Mesendoderm (in vitro differentiated cells): ENCODE data around the gene KCNQ1.

Source experiments
- DNase-seq: peaks from one replicate; pipeline ENCODE4 v3.0.0; 2013
- H2AK5ac ChIP-seq: 2 replicates; pipeline ENCODE4 v1.6.1; 2013; ENCODE audit warnings: low read length, inconsistent platforms
- H2BK120ac ChIP-seq: 2 replicates; pipeline ENCODE4 v1.6.1; 2013; ENCODE audit warnings: low read depth, mild to moderate bottlenecking, low read length, moderate library complexity, mixed read lengths
- H2BK15ac ChIP-seq: replicated peaks from 2 replicates; pipeline ENCODE4 v1.6.1; 2013; ENCODE audit warnings: low read depth, mild to moderate bottlenecking, moderate library complexity
- H2BK5ac ChIP-seq: 2 replicates; pipeline ENCODE4 v1.6.1; 2013; ENCODE audit warnings: low read length, inconsistent platforms
- H3K18ac ChIP-seq: 2 replicates; pipeline ENCODE4 v1.6.1; 2013; ENCODE audit warnings: mild to moderate bottlenecking, low read length, mixed read lengths
- H3K23ac ChIP-seq: one replicate; pipeline ENCODE4 v1.6.1; 2013; ENCODE audit warnings: low read length
- H3K27ac ChIP-seq: 2 replicates; pipeline ENCODE4 v1.5.1; 2013; ENCODE audit warnings: low read depth, mild to moderate bottlenecking, inconsistent platforms, low read length, moderate library complexity
- H3K27me3 ChIP-seq: 2 replicates; pipeline ENCODE4 v1.6.1; 2013; ENCODE audit warnings: low read length, control low read depth, mild to moderate bottlenecking, inconsistent platforms; ENCODE audit not compliant: insufficient read depth, poor library complexity
- H3K36me3 ChIP-seq: 2 replicates; pipeline ENCODE4 v1.6.1; 2013; ENCODE audit warnings: low read length, inconsistent platforms; ENCODE audit not compliant: control insufficient read depth, insufficient read depth
- H3K4ac ChIP-seq: one replicate; pipeline ENCODE4 v1.6.1; 2013; ENCODE audit warnings: low read depth, mild to moderate bottlenecking, low read length, moderate library complexity
- H3K4me1 ChIP-seq: 2 replicates; pipeline ENCODE4 v1.6.1; 2013; ENCODE audit warnings: low read depth, low read length, inconsistent platforms; ENCODE audit not compliant: control insufficient read depth
- H3K4me2 ChIP-seq: 2 replicates; pipeline ENCODE4 v1.6.1; 2013; ENCODE audit warnings: low read length
- H3K4me3 ChIP-seq: 2 replicates; pipeline ENCODE4 v1.5.1; 2013; ENCODE audit warnings: mild to moderate bottlenecking, low read length
- H3K56ac ChIP-seq: one replicate; pipeline ENCODE4 v1.6.1; 2013; ENCODE audit warnings: low read length
- H3K79me1 ChIP-seq: 2 replicates; pipeline ENCODE4 v1.6.1; 2013; ENCODE audit warnings: low read length, inconsistent platforms
- H3K79me2 ChIP-seq: 2 replicates; pipeline ENCODE4 v1.6.1; 2013; ENCODE audit warnings: mild to moderate bottlenecking, low read length; ENCODE audit not compliant: control insufficient read depth, insufficient read depth
- H3K9ac ChIP-seq: 2 replicates; pipeline ENCODE4 v1.6.1; 2013; ENCODE audit warnings: low read length, inconsistent platforms
- H4K5ac ChIP-seq: one replicate; pipeline ENCODE4 v1.6.1; 2013; ENCODE audit warnings: low read length
- H4K8ac ChIP-seq: one replicate; pipeline ENCODE4 v1.6.1; 2013; ENCODE audit warnings: low read depth, mild to moderate bottlenecking, control low read depth, low read length, moderate library complexity
- WGBS: extraction: QIAGEN DNeasy Blood & Tissue Kit; methylation state at CpG from one replicate; pipeline ENCODE4 v1.1.7; 2013; ENCODE audit warnings: low lambda C conversion rate, missing lambda C conversion rate; ENCODE audit not compliant: insufficient coverage; ENCODE audit errors: extremely low coverage; 5-methylcytosine and 5-hydroxymethylcytosine counted together

Gene KCNQ1

GRCh38 chr11:2681408-2682145 is 236.8 kb downstream of the KCNQ1 start:
- Histone ChIP-seq H3K4ac (no peak overlapping the region), H3K27me3 (no peaks in the 10 kb centered on the region), H2AK5ac (no peak overlapping the region), H3K36me3 (no peaks in the 10 kb centered on the region), H3K27ac (no peak overlapping the region), H3K18ac (no peak overlapping the region), H3K56ac (no peak overlapping the region), H3K23ac (no peak overlapping the region), H2BK15ac (no peak overlapping the region), H3K4me1 (no peaks in the 10 kb centered on the region), H4K5ac (no peak overlapping the region), H2BK120ac (no peak overlapping the region), H2BK5ac (no peak overlapping the region), H3K9ac (no peak overlapping the region), H3K79me1 (no peaks in the 10 kb centered on the region), H4K8ac (no peak overlapping the region), H3K4me2 (no peak overlapping the region), H3K4me3 (no peak overlapping the region), H3K79me2 (no peaks in the 10 kb centered on the region)
- no peak for DNase-seq
- whole genome bisulfite sequencing, result no CpG with 5 or more reads among the region's 5 CpGs

GRCh38 chr11:2683806-2684205 is 239.0 kb downstream of the KCNQ1 start:
- Histone ChIP-seq H3K4ac (no peak overlapping the region), H3K27ac (no peak overlapping the region), H3K4me3 (no peak overlapping the region), H3K79me2 (no peaks in the 10 kb centered on the region), H2BK15ac (no peak overlapping the region), H4K8ac (no peak overlapping the region), H3K56ac (no peak overlapping the region), H3K18ac (no peak overlapping the region), H3K9ac (no peak overlapping the region), H4K5ac (no peak overlapping the region), H3K79me1 (no peaks in the 10 kb centered on the region), H3K23ac (no peak overlapping the region), H3K4me2 (no peak overlapping the region), H3K4me1 (peaks cover 6% of the 10 kb centered on the region), H2BK120ac (no peak overlapping the region), H2AK5ac (no peak overlapping the region), H2BK5ac (no peak overlapping the region), H3K36me3 (no peaks in the 10 kb centered on the region), H3K27me3 (no peaks in the 10 kb centered on the region)
- WGBS, result no CpG with 5 or more reads among the region's 4 CpGs
- no peak for DNase-seq

DNA sequence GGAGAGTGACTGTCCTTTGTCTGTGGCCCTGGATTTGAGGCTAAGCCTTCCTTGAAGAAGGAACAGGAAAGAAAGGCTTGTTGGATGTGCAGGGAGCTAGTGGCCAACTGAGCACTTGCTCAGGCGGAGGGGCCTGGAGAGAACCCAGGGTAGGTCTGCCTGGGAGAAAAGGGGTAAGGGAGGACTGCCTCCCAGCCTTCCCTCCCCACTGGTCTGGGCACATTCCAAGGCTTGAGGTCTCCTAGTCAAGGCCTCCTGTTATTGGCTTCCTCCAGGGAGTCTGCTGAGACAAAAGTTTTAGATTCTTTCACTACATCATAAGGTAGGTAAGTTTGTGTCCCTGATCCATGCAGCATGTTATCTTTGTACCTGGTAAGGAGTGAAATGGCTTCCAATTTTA is 239.8 kb downstream of the KCNQ1 start:
- no peak overlapping the region for H3K9ac ChIP-seq
- H4K5ac ChIP-seq, result no peak overlapping the region
- H4K8ac ChIP-seq, result no peak overlapping the region
- no peak overlapping the region for H2BK120ac ChIP-seq
- no peak overlapping the region for H3K4ac ChIP-seq
- peaks cover 6% of the 10 kb centered on the region for H3K4me1 ChIP-seq
- no peak overlapping the region for H2AK5ac ChIP-seq
- H3K23ac ChIP-seq, result no peak overlapping the region
- H3K79me2 ChIP-seq, result no peaks in the 10 kb centered on the region
- DNase-seq, result no peak
- no peak overlapping the region for H3K18ac ChIP-seq
- H2BK15ac ChIP-seq, result no peak overlapping the region
- no peaks in the 10 kb centered on the region for H3K36me3 ChIP-seq
- WGBS, result no CpG with 5 or more reads among the region's 1 CpG
- no peaks in the 10 kb centered on the region for H3K27me3 ChIP-seq
- no peak overlapping the region for H3K27ac ChIP-seq
- no peak overlapping the region for H3K4me3 ChIP-seq
- no peak overlapping the region for H3K4me2 ChIP-seq
- no peak overlapping the region for H3K56ac ChIP-seq
- H2BK5ac ChIP-seq, result no peak overlapping the region
- no peaks in the 10 kb centered on the region for H3K79me1 ChIP-seq

DNA sequence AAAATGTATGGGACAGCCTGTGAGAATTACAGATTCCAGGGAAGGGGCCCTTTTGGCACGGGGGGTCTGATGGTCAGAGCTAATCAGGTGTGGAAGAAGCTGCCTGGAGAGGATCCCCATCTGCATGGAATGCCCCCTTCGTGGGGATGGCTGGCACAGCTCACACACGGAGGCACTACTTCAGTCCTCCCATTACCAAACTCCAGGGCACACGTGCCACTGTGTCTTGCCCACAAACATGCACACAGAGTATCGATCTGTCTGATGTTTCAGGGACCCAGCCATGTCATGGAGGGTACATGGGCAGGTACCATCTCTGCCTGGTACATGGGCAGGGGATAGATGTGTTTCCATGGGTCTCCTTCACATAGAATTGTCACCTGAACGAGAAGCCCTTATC is 240.2 kb downstream of the KCNQ1 start:
- H3K4me3 ChIP-seq, result no peak overlapping the region
- WGBS, result no CpG with 5 or more reads among the region's 6 CpGs

DNA sequence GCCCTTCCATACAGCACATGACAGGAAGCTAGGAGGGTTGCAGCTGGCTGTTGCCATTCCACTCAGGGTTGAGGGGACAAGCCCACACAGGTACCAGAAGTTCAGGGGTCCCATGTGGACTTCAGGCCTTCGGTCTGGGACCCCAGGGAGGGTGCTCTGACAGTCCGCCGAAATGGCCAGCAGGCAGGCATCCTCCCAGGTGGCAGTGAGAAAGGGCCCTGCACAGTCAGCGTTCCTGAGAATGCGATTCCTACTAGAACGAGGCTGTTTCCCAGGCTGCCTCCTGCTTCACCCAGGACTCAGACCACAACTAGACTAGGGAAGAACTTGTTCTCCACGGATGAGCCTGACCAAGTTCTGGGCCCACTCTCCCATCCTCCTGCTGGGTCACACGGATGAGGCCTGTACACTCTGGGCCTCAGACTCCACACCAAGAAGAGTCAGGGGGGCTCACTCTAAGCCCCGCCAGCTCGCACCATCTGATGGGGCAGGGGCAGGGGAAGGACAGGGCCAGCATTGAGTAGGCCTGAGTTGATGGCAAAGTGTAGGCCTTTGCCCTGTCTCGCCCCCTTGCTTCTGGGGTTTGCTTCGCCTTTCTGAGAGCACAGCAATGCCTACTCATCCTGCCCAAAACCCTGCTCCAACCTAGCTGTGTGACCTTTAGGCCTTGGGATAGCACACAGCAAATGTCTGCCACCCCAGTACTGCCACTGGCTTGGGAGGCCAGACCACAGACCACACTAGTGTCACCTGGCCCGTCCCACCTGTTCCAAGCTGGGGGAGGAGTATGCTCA is 241.0 kb downstream of the KCNQ1 start:
- H2BK5ac ChIP-seq, result no peak overlapping the region
- no peaks in the 10 kb centered on the region for H3K36me3 ChIP-seq
- H4K8ac ChIP-seq, result no peak overlapping the region
- H3K4me1 ChIP-seq, result peaks cover 9% of the 10 kb centered on the region
- no peaks in the 10 kb centered on the region for H3K79me1 ChIP-seq
- H3K27me3 ChIP-seq, result no peaks in the 10 kb centered on the region
- H3K4me2 ChIP-seq, result no peak overlapping the region
- no peak overlapping the region for H3K9ac ChIP-seq
- H4K5ac ChIP-seq, result no peak overlapping the region
- H3K4me3 ChIP-seq, result no peak overlapping the region
- H3K18ac ChIP-seq, result no peak overlapping the region
- no peaks in the 10 kb centered on the region for H3K79me2 ChIP-seq
- no peak overlapping the region for H3K27ac ChIP-seq
- H2BK120ac ChIP-seq, result no peak overlapping the region
- H3K23ac ChIP-seq, result no peak overlapping the region
- H3K4ac ChIP-seq, result no peak overlapping the region
- no peak overlapping the region for H2BK15ac ChIP-seq
- no peak for DNase-seq
- H2AK5ac ChIP-seq, result no peak overlapping the region
- WGBS, result no CpG with 5 or more reads among the region's 13 CpGs
- H3K56ac ChIP-seq, result no peak overlapping the region

More for the DNA sequence above, 240.2 kb downstream of the KCNQ1 start:
- no peak for DNase-seq
- no peak overlapping the region for H4K5ac ChIP-seq
- no peak overlapping the region for H2AK5ac ChIP-seq
- H2BK5ac ChIP-seq, result no peak overlapping the region
- no peak overlapping the region for H3K27ac ChIP-seq
- no peak overlapping the region for H3K56ac ChIP-seq
- no peaks in the 10 kb centered on the region for H3K36me3 ChIP-seq
- H3K4me2 ChIP-seq, result no peak overlapping the region
- H3K23ac ChIP-seq, result no peak overlapping the region
- H3K18ac ChIP-seq, result no peak overlapping the region
- H3K27me3 ChIP-seq, result no peaks in the 10 kb centered on the region
- no peaks in the 10 kb centered on the region for H3K79me1 ChIP-seq
- H3K9ac ChIP-seq, result no peak overlapping the region
- no peaks in the 10 kb centered on the region for H3K79me2 ChIP-seq
- H2BK15ac ChIP-seq, result no peak overlapping the region
- H3K4ac ChIP-seq, result no peak overlapping the region
- H3K4me1 ChIP-seq, result peaks cover 6% of the 10 kb centered on the region
- no peak overlapping the region for H4K8ac ChIP-seq
- no peak overlapping the region for H2BK120ac ChIP-seq
